T-helper 9 cell (primary cell): ENCODE data around the gene LYSET.
"Not testable (repeated sequence)": the region's sequence is repeated elsewhere in the genome, so short reads cannot be mapped to it uniquely, and the experiment has no call there.

Source experiments
- DNase-seq: peaks from one replicate; pipeline ENCODE4 v3.0.0-alpha.2; 2020

The LYSET gene

DNA sequence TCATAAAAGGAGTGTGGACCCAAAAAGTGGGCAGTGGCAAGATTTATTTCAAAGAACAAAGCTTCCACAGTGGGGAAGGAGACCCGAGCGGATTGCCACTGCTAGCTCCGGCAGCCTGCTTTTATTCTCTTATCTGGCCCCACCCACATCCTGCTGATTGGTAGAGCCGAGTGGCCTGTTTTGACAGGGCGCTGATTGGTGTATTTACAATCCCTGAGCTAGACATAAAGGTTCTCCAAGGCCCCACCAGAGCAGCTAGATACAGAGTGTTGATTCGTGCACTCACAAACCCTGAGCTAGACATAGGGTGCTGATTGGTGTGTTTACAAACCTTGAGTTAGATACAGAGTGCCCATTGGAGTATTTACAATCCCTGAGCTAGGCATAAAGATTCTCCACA lies 15.5 kb upstream of the LYSET start:
- DNase-seq: not testable (repeated sequence)

DNA sequence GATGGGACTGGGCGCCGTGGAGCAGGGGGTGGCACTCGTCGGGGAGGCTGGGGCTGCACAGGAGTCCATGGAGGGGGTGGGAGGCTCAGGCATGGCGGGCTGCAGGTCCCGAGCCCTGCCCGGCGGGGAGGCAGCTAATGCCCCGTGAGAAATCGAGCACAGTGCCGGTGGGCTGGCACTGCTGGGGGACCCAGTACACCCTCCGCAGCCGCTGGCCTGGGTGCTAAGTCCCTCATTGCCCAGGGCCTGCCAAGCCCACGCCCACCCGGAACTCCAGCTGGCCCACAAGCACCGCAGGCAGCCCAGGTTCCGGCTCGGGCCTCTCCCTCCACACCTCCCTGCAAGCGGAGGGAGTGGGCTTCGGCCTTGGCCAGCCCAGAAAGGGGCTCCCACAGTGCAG lies 15.0 kb upstream of the LYSET start:
- not testable (repeated sequence) for DNase-seq

DNA sequence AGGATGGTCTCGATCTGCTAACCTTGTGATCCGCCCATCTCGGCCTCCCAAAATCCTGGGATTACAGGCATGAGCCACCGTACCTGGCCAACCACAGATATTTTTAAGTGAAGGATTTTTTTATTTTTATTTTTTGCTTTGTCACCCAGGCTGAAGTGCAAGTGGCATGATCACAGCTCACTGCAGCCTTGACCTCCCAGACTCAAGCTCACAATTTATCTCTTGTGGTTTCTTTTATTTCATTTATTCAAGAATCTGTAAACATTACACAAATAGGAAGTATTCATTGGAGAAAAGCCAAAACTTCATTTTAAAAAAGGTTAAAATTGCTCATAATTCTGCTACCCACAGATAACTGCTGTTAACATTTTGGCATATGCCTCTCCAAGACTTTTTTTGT lies 13.7 kb upstream of the LYSET start:
- DNase-seq: no peak

DNA sequence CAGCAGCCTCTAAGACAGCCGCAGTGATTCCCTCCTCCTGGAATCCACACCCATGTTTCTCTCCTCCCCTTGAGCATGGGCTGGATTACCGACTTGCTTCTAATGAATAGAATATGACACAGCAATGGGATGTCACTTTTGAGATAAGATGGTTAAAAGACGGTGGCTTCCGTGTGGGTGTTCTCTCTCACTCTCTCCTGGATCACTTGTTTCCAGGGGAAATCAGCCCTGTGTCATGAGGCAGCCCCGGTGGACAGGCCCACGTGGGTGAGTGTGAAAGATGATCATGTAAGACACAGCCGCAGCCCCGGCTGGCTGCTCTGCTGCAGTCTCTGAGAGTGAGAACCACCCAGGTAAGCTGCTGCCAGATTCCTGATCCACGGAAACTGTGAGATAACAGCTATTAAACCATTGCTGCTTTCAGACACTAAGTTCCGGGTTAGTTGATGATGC lies 11.1 kb upstream of the LYSET start:
- DNase-seq: no peak

DNA sequence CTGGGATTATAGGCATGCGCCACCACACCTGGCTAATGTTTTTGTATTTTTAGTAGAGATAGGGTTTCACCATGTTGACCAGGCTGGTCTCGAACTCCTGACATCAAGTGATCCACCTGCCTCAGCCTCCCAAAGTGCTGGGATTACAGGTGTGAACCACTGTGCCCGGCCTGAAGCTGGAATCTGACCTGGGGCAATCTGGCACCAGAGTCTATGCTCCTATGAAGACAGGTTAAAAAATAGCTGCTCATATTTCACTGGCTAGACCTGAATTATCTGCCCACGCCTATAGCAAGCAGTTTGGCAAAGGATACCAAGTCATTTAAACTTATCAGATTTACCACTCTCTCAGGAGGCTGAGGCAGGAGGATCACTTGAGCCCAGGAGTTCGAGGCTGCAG lies 10.4 kb upstream of the LYSET start:
- not testable (repeated sequence) for DNase-seq

DNA sequence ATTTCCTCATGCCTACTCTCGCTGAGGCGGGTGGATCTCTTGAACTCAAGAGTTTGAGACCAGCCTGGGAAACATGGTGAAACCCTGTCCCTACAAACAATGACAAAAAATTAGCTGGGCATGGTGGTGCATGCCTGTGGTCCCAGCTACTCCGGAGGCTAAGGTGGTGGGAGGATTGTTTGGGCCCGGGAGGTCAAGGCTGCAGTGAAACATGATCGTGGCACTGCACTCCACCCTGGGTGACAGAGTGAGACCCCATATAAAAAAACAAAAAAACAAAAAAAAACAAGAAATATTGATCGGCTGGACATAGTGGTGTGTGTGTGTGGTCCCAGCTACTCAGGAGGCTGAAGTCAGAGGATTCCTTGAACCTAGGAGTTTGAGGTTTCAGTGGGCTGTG lies 9.6 kb upstream of the LYSET start:
- no peak for DNase-seq

DNA sequence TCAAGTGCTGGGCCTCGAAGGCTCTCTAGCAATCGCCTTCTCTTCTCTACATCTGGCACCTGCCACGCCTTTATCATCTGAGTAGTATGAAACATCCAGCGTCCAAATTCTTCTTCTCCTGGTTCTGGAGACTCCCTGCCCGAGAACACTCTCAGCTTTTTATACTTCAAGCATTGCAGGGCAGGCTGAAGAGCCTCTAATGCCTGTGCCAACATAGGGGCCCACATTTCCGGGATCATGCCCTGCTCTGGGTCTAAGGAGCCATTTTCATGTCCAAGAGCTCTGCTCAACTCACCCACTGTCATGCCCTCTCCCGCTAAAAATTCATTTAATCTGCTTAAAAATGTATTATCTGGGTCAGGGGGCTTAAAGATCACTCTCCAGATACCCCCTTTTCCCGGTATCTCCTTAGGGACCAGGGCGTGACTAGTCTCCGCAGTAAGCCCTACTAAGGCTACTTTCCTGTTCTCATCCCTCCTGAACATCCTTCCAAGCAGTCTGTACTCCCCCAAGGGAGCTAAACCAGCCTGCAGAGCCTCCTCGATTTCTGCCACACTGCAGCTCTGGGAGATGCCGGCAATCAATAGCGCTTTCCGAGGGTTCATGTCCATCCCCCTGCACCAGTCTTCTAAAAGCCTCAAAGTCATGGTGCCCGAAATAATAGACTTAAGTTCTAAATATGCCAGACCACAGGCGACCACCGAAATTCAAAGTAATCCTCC lies 1.4 kb upstream of the LYSET start:
- DNase-seq: no peak

DNA sequence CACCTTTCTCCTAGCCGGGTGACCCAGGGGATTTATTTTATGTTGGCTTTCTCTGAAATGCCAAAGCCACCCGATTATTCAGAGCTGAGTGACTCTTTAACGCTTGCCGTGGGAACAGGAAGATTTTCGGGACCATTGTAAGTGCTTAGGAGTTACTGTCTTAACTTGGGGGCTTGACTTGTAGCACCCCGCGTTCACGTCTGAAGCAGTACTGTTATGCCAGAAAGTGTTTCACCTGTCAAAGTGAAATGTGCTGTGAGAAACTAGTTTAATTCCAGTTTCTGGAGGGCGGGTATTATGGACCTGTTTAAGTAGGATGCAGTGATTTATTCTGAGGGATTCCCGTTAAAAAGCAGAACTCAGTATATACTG lies 218 bp downstream of the LYSET start:
- DNase-seq: no peak

DNA sequence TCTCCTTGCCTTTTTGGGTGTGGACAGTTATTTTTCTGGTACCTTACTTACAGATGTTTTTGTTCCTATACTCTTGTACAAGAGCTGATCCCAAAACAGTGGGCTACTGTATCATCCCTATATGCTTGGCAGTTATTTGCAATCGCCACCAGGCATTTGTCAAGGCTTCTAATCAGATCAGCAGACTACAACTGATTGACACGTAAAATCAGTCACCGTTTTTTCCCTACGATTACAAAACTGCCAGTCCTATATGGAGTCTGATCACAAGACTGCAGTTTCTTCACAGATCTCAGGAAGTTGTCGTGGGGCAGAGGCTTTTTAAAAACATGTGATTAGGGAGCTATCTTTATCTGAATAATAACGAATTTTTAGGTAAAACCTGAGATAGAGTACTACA lies 1.3 kb downstream of the LYSET start:
- no peak for DNase-seq

DNA sequence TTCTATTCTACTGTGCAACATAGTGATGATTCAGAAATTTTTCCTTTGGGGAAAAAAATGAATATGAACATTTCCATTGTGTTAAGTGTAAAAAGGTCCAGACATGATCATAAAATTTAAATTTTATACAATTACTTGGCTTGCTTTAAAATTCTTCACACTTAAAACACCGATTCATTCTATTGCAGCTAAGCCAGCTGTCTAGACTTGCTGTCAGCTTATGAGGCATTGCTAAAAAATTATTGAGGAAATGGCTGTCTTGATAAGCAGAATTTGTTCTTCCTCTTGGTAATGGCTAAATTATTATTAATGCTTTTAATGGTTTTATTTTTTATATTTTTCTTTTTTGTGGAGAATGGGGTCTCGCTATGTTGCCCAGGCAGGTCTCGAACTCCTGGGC lies 1.8 kb downstream of the LYSET start:
- DNase-seq: no peak

DNA sequence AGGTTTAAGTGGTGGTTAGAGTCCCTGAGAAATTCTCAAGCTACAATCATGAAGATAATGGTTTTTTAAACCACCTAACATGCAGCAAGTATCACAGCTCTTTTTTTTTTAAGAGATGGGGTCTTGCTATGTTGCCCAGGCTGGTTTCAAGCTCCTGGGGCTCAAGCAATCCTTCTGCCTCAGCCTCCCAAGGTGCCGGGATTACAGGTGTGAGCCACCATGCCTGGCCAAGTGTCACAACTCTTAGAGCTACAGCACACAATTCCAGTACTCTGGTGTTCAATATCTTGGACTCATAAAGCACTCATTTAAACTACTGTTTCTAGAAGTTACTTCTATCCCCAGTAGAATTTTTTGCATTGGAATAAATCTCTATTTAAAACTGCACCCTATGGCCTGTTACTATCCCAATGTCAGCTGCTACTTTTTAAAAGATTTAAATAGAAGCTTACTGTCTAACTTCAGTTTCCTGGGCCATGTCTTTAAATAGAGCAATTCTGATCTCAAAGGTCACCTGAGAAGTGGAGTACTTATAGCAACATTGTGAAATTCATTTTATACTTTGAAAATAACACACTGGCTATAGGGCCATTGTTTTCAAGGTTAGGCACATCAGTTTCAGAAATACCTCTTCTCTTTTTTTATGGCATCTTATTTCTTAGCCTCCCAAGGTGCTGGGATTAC lies 10.3 kb downstream of the LYSET start:
- DNase-seq: no peak

DNA sequence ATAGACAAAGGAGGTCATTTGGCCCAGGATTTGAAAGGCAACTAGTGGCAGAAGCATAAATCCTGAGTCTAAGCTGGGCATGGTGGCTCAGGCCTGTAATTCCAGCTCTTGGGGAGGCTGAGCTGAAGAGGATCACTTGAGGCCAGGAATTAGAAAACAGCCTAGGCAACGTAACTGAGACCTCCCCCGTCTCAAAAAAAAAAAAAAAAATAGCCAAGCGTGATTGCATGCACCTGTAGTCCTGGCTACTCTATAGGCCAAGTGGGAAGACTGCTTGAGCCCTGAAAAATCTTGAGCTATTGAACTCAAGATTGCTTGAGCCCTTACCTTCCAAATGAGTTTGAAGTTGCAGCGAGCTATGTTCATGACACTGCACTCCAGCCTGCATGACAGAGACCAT lies 13.9 kb downstream of the LYSET start:
- no peak for DNase-seq

DNA sequence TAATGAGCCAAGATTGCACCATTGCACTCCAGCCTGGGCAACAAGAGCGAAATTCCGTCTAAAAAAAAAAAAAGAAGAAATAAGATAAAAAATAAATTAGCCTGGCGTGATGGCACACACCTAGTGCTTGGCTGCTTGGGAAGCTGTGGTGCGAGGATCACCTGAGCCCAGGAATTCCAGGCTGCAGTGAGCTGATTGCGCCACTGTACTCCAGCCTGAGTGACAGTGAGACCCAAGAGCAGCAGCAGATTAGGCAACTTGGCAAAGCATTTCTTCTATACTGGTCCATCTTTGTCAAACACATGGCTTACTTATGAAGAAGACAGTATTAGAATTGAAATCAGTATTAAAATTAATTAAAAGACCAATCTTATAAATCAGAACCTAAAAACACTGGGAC lies 15.4 kb downstream of the LYSET start:
- no peak for DNase-seq

DNA sequence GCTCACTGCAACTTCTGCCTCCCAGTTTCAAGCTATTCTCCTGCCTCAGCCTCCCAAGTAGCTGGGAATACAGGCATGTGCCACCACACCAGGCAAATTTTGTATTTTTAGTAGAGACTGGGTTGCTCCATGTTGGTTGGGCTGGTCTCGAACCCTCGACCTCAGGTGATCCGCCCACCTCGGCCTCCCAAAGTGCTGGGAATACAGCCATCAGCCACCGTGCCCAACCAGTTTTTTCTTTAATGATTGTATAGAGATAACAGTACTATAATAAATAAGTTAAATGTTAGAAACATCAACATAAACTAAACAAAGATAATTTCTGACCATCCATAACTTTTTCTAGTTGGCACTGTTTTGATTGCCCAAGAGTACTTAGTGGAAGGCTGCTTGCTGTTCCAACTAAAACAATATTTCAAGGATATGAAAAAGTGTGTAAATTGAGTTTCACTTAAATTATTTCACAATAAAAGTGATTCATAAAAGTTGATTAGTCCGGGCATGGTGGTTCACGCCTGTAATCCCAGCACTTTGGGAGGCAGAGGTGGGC lies 16.1 kb downstream of the LYSET start:
- DNase-seq: no peak

DNA sequence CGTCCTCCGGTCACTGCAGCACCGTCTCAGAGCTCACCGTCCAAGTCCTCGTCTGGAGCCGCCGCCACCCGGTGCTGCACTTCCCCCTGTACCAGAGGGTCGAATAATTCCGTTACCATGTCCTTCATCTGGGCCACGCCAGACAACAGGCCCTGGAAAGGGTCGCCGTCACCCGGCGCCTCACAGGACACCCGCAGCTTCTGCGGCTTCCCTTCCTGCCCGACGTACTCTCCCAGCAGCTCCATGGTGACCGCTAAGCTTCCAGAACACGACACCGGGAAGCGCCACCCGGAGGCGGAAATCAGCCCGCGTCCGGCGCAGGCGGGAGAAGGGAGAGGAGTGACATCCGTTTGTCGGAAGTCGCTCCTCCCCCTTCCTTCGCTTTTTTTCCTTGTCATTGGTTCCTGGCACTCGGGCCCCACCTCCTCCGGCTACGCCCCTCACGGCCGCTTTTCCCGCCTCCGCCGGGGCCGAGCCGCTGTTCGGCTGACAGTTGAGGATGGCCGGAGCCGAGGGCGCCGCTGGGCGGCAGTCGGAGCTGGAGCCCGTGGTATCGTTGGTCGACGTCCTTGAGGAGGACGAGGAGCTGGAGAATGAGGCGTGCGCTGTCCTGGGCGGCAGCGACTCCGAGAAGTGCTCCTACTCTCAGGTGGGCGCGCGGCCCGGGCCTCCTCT lies 21.8 kb downstream of the LYSET start, which contains the start of the genes GON7 and UBR7:
Gene GON7 (minus strand): TSS at position 273 of the 675 bp plus-strand sequence. CDS start 28 bp downstream, at position 245.
Gene UBR7 (plus strand): TSS at position 464 of the 675 bp plus-strand sequence. CDS start 36 bp downstream, at position 500.
- peak; percentile 81 for DNase-seq

DNA sequence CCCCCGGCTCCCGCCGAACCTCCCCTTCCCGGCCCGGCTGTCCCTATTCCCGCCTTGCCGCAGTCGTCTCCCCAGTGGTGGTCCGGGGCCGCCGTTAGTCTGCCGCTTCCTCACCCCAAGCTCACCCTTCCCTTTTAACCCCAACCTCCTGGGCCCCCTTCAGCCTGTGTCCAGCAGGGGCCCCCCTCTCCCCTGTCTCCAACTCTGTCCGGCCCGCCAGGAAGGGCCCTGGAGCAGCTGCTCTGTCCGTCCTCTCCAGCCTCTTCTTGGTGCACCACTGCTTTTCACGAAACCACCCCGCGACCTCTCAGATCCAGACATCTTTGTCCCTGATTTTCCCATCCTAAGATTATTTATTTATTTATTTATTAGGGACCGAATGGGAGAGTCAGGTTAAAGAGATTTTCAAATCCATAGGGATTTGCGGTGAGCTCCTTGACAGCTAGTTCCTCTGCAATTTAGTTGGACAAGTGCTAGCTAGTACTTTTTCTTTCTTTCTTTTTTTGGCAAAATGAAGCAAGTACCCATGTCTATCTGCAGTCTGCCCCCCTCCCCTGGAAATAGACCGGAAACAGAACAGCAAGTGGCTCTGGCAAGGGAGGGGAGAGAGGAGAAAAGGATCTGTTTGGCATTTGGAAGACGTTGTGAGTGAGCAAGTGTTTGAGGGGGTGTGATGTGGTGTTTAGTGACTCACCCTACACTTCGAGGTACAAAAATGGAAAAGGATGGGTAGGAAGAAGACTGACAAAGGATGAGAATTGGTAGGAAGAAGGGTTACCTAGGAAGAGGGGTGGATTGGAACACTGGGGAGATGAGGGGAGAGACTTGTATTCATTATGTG lies 22.6 kb downstream of the LYSET start:
- DNase-seq: no peak

DNA sequence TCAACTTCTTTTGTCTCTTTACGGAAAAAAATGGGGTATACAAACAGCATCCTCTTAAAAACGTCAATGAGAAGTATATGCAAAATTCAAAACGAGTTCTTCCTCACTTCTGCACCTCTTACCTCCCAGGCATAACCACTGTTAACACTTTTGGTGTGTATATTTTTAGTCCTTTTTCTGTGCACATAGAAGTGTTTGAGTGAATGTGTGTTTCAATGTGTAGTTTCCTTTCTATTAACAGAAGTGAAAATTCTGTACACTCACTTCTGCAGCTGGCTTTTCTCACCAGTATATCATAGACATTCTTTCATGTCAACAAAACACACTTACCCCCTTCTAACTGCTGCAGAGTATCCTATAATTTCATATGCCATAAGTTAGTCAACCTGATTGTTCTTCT lies 27.3 kb downstream of the LYSET start:
- no peak for DNase-seq

DNA sequence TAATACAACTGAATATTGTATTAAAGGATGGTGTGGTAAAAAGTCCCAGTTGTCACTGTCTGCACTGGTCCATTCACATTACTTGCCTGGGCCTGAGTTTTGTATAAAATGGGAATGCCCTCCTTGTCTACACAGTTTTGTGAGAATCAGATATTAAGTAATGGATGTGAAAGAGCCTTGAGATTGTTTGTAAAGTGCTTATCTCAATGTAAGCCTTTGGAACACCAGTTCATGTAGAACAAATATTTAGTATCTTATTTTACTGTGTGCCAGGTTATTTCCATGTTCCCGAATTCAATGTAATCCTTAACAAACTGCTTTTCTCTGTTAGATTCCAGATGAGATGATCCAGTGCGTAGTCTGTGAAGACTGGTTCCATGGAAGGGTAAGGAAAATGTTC lies 29.5 kb downstream of the LYSET start:
- no peak for DNase-seq

DNA sequence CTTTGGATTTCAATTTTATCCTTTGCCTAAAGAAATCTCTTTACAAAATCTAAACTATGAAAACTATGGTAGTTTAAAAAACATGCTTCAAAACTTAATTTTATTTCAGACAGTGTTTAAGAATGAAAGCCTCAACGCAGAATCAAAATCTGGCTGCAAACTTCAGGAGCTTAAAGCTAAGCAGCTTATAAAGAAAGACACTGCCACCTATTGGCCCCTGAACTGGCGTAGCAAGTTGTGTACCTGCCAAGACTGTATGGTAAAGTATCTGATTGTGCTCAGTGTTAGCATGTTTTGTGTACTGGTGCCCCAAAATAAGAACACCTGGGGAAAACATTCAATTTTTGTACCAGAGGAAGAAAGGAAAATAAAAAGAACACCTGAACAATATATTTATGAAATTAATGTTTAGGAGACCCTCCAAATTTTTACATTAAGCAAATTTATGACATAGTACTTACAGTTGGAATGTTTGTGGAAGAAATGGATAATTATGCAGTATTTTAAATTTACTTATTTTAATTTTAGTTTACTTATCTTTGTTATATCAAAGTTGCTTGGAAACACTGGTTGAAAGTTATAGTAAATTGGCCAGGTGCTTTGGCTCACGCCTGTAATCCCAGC lies 34.1 kb downstream of the LYSET start:
- peak; percentile 20 for DNase-seq

DNA sequence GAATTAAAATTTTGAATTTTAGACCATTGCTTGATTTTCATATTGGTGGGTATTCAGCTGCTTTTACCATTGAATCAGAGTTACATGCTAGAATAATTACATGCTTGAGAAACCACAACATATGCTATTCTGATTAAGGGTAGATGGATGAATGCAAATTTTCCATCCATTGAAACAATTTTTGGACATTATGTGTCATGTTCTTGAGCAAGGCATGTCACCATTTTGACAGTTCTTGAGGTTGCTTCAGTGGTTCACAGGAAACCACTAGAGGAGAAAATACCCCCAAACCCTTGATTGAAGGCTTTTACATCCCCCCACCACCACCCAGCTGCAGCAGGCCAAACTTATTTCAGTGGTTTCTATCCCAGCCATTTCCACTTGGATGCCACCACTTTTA lies 35.4 kb downstream of the LYSET start:
- no peak for DNase-seq

DNA sequence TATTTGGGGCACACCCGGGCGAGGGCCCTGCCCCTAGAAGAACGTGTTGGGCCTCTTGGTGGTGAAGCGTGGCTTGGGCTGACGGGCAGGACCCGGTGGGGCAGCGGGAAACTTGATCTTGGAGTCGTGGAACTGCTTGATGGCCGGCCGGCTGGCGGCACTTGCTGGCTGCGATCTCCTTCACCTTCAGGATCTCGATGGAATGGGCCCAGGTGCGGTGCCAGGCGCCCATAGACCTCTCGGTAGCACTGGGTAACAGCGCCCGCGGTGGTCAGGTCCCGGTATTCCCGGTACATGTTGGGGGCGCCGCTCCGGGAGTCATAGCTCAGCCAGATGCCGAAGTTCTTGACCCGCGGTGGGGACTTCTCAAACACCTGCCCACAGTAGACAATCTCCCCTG lies 38.4 kb downstream of the LYSET start:
- no peak for DNase-seq

DNA sequence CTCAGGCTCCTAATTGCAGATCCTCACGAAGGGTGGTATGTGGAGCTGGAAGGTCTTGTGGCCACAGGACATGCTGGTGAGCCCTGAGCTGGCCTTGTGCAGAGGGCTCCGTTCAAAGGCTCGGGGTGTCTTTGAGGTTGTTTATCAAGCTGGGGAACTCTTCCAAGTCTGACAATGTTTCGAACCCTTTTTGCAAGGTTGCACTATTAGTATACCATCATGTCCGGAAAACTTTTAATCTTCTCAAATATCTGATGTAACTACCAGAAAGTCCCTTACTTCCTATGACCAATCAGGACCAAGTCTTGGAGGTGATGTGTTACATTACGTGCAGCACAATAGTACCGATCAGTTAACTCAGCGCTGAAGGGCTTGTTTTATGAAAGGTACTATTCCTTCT lies 43.4 kb downstream of the LYSET start:
- DNase-seq: no peak
